Endothelial cell of umbilical vein (primary cell): Measurements from ENCODE around the gene ANKRD28.

Experiments
- EZH2 ChIP-seq: IDR thresholded peaks from 2 replicates; pipeline ENCODE4 v1.6.1; 2012; ENCODE audit warnings: borderline replicate concordance, low read depth, mild to moderate bottlenecking, moderate library complexity, low read length, inconsistent platforms; ENCODE audit not compliant: severe bottlenecking
- POLR2A ChIP-seq: IDR thresholded peaks from 2 replicates; pipeline ENCODE4 v1.6.1; 2012; ENCODE audit warnings: low read depth, mild to moderate bottlenecking, control low read depth, low read length
- POLR2AphosphoS5 ChIP-seq: IDR thresholded peaks from 2 replicates; pipeline ENCODE4 v1.6.1; 2012; ENCODE audit warnings: low read depth, mild to moderate bottlenecking, control low read depth, low read length, moderate library complexity; ENCODE audit not compliant: insufficient read depth
- TF ChIP-seq, protein P1 (sequence below), 2 donors: IDR thresholded peaks; 1 replicate in 1 of 2; 2 replicates in 1 of 2; pipeline ENCODE4 v1.5.1; 2011; ENCODE audit warnings: low read length in 2 of 2, mild to moderate bottlenecking in 2 of 2, moderate library complexity in 2 of 2, control low read depth in 1 of 2, inconsistent platforms in 1 of 2, low read depth in 1 of 2; ENCODE audit not compliant: insufficient read depth in 1 of 2; ENCODE audit errors: extremely low read depth in 1 of 2

DNA sequence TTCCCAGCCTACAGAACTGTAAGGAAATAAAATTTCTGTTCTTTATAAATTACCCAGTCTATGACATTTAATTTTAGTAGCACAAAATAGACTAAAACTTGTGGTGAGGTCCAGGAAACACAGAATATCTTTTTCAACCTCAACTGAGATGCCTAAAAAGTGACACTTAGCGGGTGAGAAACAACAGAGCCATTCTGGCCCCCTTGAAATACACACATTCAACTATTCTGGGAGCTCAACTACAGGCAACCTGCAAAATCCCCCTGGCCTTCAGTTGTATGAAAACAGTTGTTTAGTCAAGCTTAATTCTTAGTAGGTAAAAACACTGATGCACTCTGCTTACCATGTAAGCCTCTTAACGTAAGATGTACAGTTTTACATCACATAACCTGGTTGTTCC lies 66.8 kb downstream of the ANKRD28 start:
- TF ChIP-seq, protein P1, sequence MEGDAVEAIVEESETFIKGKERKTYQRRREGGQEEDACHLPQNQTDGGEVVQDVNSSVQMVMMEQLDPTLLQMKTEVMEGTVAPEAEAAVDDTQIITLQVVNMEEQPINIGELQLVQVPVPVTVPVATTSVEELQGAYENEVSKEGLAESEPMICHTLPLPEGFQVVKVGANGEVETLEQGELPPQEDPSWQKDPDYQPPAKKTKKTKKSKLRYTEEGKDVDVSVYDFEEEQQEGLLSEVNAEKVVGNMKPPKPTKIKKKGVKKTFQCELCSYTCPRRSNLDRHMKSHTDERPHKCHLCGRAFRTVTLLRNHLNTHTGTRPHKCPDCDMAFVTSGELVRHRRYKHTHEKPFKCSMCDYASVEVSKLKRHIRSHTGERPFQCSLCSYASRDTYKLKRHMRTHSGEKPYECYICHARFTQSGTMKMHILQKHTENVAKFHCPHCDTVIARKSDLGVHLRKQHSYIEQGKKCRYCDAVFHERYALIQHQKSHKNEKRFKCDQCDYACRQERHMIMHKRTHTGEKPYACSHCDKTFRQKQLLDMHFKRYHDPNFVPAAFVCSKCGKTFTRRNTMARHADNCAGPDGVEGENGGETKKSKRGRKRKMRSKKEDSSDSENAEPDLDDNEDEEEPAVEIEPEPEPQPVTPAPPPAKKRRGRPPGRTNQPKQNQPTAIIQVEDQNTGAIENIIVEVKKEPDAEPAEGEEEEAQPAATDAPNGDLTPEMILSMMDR (IDR thresholded peaks at IDR 0.05; ENCODE audit: extremely low read depth in 1 of 2, insufficient read depth in 1 of 2, low read depth in 1 of 2, low read length in 2 of 2), result no peak
- TF ChIP-seq POLR2A (no peak), EZH2 (no peak), POLR2AphosphoS5 (no peak)
